Measurements from ENCODE around the gene MEGF6.

Gene MEGF6

DNA sequence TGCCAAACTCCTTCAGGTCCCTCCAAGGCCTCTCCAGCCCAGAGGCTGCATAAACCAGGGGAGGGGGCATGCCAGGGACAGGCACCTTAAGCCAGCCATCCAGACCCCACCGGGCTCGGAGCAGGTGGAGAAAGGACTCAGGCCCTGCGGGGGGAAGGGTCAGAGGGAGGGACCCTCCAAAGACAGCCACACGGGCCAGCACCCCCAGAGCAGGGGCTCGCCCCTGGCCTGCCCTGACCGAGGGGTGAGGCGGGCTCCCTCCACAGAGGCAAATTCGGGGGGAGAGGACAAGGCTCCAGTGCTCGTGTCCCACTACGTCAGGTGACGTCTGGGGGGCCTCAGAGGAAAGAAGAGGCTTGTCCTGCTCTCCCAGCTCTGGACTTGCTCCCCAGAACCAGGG lies 8.2 kb downstream of the MEGF6 start:
- Histone ChIP-seq H3K9me3 (ENCODE audit: control insufficient read depth, insufficient read depth, low read length) (peaks cover 2% of the 10 kb centered on the region; the same call in 1 of the 2 replicates), H3K4me1 (ENCODE audit: insufficient read depth, low read length) (peaks cover 4% of the 10 kb centered on the region; the same call in 1 of the 2 replicates), H3K9ac (ENCODE audit: low read depth, low read length) (no peak overlapping the region), H3K36me3 (ENCODE audit: insufficient read depth, low read length) (peaks cover 4% of the 10 kb centered on the region; the same call in 1 of the 2 replicates)

DNA sequence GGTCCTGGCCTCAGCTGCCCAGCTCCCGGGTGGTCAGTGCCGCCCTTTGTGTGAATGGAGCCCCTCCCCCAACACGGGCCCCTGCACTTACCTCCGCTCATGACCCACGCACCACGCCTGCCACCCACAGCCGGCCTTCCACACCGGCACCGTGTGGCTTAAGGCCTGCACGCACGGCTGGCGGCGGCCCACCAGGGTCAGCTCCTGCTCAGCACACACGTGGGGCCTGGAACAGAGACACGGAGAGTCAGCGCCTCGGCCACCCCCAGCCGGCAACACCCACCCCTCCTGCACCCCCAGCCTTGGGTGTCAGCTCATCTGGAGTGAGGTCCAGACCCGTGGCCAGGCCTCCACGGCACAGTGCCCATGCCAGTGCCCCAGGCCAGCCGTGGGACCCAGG lies 8.9 kb downstream of the MEGF6 start:
- Histone ChIP-seq H3K4me1 (ENCODE audit: insufficient read depth, low read length) (peaks cover 10% of the 10 kb centered on the region; the same call in 1 of the 2 replicates), H3K9ac (ENCODE audit: low read depth, low read length) (no peak overlapping the region)

GRCh38 chr1:3601743-3602142 lies 9.6 kb downstream of the MEGF6 start:
- H3K9me3 ChIP-seq (ENCODE audit: control insufficient read depth, insufficient read depth, low read length), result peaks cover 2% of the 10 kb centered on the region; the same call in 1 of the 2 replicates
- peaks cover 4% of the 10 kb centered on the region; the same call in 1 of the 2 replicates for H3K36me3 ChIP-seq (ENCODE audit: insufficient read depth, low read length)
- peaks cover 10% of the 10 kb centered on the region; the same call in 1 of the 2 replicates for H3K4me1 ChIP-seq (ENCODE audit: insufficient read depth, low read length)
- no peak overlapping the region for H3K9ac ChIP-seq (ENCODE audit: low read depth, low read length)

More for the DNA sequence above, 8.9 kb downstream of the MEGF6 start:
- Histone ChIP-seq H3K9me3 (ENCODE audit: control insufficient read depth, insufficient read depth, low read length) (peaks cover 2% of the 10 kb centered on the region; the same call in 1 of the 2 replicates), H3K36me3 (ENCODE audit: insufficient read depth, low read length) (peaks cover 4% of the 10 kb centered on the region; the same call in 1 of the 2 replicates)

DNA sequence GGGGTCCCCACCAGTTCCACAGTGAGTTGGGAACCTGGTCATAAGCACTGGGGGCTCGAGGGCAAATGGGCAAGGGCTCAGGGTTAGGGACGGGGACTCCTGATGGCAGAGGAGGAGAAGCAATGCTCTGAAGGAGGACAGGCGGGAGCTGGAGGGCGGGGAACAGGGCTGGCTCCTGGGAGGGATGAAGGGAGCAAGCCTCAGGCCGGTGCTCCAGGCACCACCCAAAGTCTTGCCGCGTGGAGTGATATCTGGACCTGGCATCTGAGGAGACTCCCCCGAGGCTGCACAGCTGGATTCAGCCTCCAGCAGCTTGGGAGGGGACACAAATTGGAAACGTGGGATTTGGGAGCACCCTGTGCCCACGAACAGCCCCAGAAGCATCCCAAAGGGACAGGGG lies 11.0 kb downstream of the MEGF6 start:
- no peak overlapping the region for H3K9ac ChIP-seq (ENCODE audit: low read depth, low read length)
- H3K4me1 ChIP-seq (ENCODE audit: insufficient read depth, low read length), result peaks cover 10% of the 10 kb centered on the region; the same call in 1 of the 2 replicates
- peaks cover 4% of the 10 kb centered on the region; the same call in 1 of the 2 replicates for H3K36me3 ChIP-seq (ENCODE audit: insufficient read depth, low read length)
- no peaks in the 10 kb centered on the region; the same call in 1 of the 2 replicates for H3K9me3 ChIP-seq (ENCODE audit: control insufficient read depth, insufficient read depth, low read length)

GRCh38 chr1:3599816-3600215 lies 11.5 kb downstream of the MEGF6 start:
- Histone ChIP-seq H3K9ac (ENCODE audit: low read depth, low read length) (no peak overlapping the region), H3K9me3 (ENCODE audit: control insufficient read depth, insufficient read depth, low read length) (no peaks in the 10 kb centered on the region; the same call in 1 of the 2 replicates), H3K36me3 (ENCODE audit: insufficient read depth, low read length) (peaks cover 4% of the 10 kb centered on the region; the same call in 1 of the 2 replicates), H3K4me1 (ENCODE audit: insufficient read depth, low read length) (peaks cover 10% of the 10 kb centered on the region; the same call in 1 of the 2 replicates)

GRCh38 chr1:3599286-3599811 lies 12.0 kb downstream of the MEGF6 start:
- Histone ChIP-seq H3K4me1 (ENCODE audit: insufficient read depth, low read length) (peaks cover 10% of the 10 kb centered on the region; the same call in 1 of the 2 replicates), H3K9ac (ENCODE audit: low read depth, low read length) (no peak overlapping the region)

GRCh38 chr1:3598522-3599285 lies 12.6 kb downstream of the MEGF6 start:
- H3K36me3 ChIP-seq (ENCODE audit: insufficient read depth, low read length), result peaks cover 4% of the 10 kb centered on the region; the same call in 1 of the 2 replicates
- H3K9ac ChIP-seq (ENCODE audit: low read depth, low read length), result no peak overlapping the region
- peaks cover 12% of the 10 kb centered on the region; the same call in 1 of the 2 replicates for H3K4me1 ChIP-seq (ENCODE audit: insufficient read depth, low read length)
- H3K9me3 ChIP-seq (ENCODE audit: control insufficient read depth, insufficient read depth, low read length), result no peaks in the 10 kb centered on the region

More at GRCh38 chr1:3599286-3599811, 12.0 kb downstream of the MEGF6 start:
- Histone ChIP-seq H3K36me3 (ENCODE audit: insufficient read depth, low read length) (peaks cover 4% of the 10 kb centered on the region; the same call in 1 of the 2 replicates), H3K9me3 (ENCODE audit: control insufficient read depth, insufficient read depth, low read length) (no peaks in the 10 kb centered on the region)

DNA sequence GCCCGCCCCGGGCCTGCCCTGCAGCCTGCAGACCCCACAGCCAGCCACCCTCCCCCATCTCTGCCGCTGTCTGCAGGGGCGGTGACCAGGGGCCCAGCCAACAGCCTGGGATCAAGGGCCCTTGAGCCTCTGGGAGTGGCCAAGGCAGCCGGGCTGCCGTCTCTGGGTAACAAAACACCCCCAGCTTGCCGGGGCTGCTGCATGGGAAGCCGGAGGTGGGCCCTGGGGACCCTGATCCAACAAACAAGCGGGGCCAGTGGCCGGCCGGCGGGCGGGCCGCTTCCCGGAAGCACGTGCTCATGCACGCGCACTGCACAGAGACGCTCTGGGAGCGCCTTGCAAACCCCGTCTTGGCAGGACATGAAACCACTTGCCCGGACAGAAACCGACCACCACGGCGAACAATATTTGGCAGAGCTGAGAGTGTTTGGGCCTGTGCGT lies 13.2 kb downstream of the MEGF6 start:
- H3K4me1 ChIP-seq (ENCODE audit: insufficient read depth, low read length), result peaks cover 14% of the 10 kb centered on the region; the same call in 1 of the 2 replicates
- H3K36me3 ChIP-seq (ENCODE audit: insufficient read depth, low read length), result peaks cover 4% of the 10 kb centered on the region; the same call in 1 of the 2 replicates
- H3K9ac ChIP-seq (ENCODE audit: low read depth, low read length), result no peak overlapping the region
- H3K9me3 ChIP-seq (ENCODE audit: control insufficient read depth, insufficient read depth, low read length), result no peaks in the 10 kb centered on the region

DNA sequence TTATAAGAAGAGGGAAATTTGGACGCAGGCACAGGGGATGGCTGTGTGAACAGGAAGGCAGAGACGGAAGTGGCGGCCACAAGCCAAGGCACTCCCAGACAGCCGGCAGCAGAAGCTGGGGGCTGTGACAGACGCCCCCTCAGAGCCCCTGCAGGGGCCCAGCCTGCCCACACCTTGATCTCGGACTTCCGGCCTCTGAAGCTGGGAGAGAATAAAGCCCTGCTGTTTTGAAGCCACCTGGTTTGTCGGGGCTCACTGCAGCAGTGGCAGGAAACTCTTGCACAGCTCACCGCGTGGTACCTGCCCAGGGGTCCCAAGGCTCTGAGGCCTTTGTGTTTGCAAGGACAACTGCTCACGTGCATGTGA lies 13.7 kb downstream of the MEGF6 start:
- H3K36me3 ChIP-seq (ENCODE audit: insufficient read depth, low read length), result peaks cover 4% of the 10 kb centered on the region; the same call in 1 of the 2 replicates
- H3K4me1 ChIP-seq (ENCODE audit: insufficient read depth, low read length), result peaks cover 14% of the 10 kb centered on the region; the same call in 1 of the 2 replicates
- no peak overlapping the region for H3K9ac ChIP-seq (ENCODE audit: low read depth, low read length)

GRCh38 chr1:3596663-3597598 lies 14.4 kb downstream of the MEGF6 start:
- no peaks in the 10 kb centered on the region for H3K9me3 ChIP-seq (ENCODE audit: control insufficient read depth, insufficient read depth, low read length)
- H3K4me1 ChIP-seq (ENCODE audit: insufficient read depth, low read length), result peaks cover 14% of the 10 kb centered on the region; the same call in 1 of the 2 replicates
- peaks cover 4% of the 10 kb centered on the region; the same call in 1 of the 2 replicates for H3K36me3 ChIP-seq (ENCODE audit: insufficient read depth, low read length)
- no peak overlapping the region for H3K9ac ChIP-seq (ENCODE audit: low read depth, low read length)

More for the DNA sequence above, 13.7 kb downstream of the MEGF6 start:
- no peaks in the 10 kb centered on the region for H3K9me3 ChIP-seq (ENCODE audit: control insufficient read depth, insufficient read depth, low read length)

DNA sequence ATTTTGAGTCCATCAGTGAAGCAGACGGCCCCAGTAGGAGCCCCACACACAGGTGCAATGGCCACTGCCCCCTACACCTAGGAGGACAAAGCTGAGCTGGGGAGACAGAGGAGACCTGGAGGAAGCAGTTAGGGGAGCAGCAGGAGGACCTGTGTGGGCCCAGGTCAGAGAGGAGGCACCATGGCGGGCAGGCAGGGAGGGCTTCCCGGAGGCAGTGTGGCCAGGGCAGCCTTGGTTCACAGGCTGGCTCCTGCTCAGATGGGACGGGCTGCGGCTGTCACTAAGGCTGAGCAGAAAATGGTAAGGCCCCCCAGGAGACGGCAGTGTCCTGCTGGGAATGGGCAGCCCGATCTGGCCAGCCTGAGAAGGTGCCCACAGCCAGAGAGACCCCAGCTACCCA lies 15.4 kb downstream of the MEGF6 start:
- peaks cover under 1% of the 10 kb centered on the region; the same call in 1 of the 2 replicates for H3K36me3 ChIP-seq (ENCODE audit: insufficient read depth, low read length)
- no peaks in the 10 kb centered on the region for H3K9me3 ChIP-seq (ENCODE audit: control insufficient read depth, insufficient read depth, low read length)
- peaks cover 14% of the 10 kb centered on the region; the same call in 1 of the 2 replicates for H3K4me1 ChIP-seq (ENCODE audit: insufficient read depth, low read length)
- no peak overlapping the region for H3K9ac ChIP-seq (ENCODE audit: low read depth, low read length)

GRCh38 chr1:3594706-3595377 lies 16.5 kb downstream of the MEGF6 start:
- no peaks in the 10 kb centered on the region for H3K9me3 ChIP-seq (ENCODE audit: control insufficient read depth, insufficient read depth, low read length)
- H3K4me1 ChIP-seq (ENCODE audit: insufficient read depth, low read length), result peaks cover 14% of the 10 kb centered on the region; the same call in 1 of the 2 replicates
- no peaks in the 10 kb centered on the region for H3K36me3 ChIP-seq (ENCODE audit: insufficient read depth, low read length)
- H3K9ac ChIP-seq (ENCODE audit: low read depth, low read length), result no peak overlapping the region

DNA sequence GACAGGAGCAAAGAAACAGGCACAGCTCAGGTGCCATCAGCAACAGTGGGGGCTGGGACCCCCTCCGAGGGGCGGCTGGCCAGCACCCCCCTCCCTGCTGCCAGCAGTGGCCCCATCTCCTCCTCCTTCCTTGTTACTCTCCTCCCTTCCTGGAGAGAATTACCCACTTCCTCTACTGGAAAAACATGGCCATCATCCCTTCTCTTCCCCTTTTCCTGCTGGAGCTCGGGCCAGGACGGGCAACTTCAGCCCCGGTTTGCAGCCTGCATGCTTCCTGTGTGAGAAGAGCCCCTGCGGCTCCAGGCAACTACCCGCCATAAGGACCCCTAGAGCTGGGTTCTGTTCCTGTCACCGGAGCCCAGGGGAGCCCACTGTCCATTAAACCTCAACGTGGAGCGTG lies 17.6 kb downstream of the MEGF6 start:
- Histone ChIP-seq H3K36me3 (ENCODE audit: insufficient read depth, low read length) (no peaks in the 10 kb centered on the region), H3K9me3 (ENCODE audit: control insufficient read depth, insufficient read depth, low read length) (no peaks in the 10 kb centered on the region), H3K9ac (ENCODE audit: low read depth, low read length) (no peak overlapping the region), H3K4me1 (ENCODE audit: insufficient read depth, low read length) (peaks cover 14% of the 10 kb centered on the region; the same call in 1 of the 2 replicates)
